Panc1 (cell line): ENCODE data around the gene RAB15. TPM values are rescaled to one million over a fixed set of nuclear protein-coding genes. Genes with fewer than 3 reads are reported as not detected.

Source experiments
- ATAC-seq: fragments of 200-7000 bp; cut with Tn5 transposase; 2 replicates; pipeline ENCODE4 v1.9.1; 2020; ENCODE audit warnings: mild to moderate bottlenecking, moderate library complexity
- BruUV-seq: library from RNA; stranded (reverse); fragments of 400-500 nt; replicated peaks from 2 replicates; lab custom pipeline; 2021; lab: Mats Ljungman, UMichigan
- CTCF ChIA-PET: fragments of 300-600 bp; sonication (Branson Sonifier 250); formaldehyde crosslinking; loops from one replicate; lab custom pipeline; 2022; ENCODE audit warnings: antibody characterized with exemption; lab: Charles Lee
- POLR2A ChIA-PET: fragments of 300-600 bp; sonication (Branson Sonifier 250); formaldehyde crosslinking; loops from one replicate; lab custom pipeline; 2022; ENCODE audit warnings: antibody characterized with exemption; lab: Charles Lee
- DNase-seq: peaks from one replicate; pipeline ENCODE4 v3.0.0-alpha.2; 2010; ENCODE audit warnings: low read depth, low spot score
- H3K27ac ChIP-seq: 2 replicates; pipeline ENCODE4 v1.5.1; 2011; ENCODE audit warnings: mild to moderate bottlenecking, low read length, inconsistent platforms
- H3K27me3 ChIP-seq: fragments of 200-500 bp; sonication (Bioruptor generic); 2 replicates; pipeline ENCODE4 v1.6.0; 2014; ENCODE audit warnings: low read length, inconsistent platforms; ENCODE audit not compliant: control insufficient read depth, insufficient read depth
- H3K36me3 ChIP-seq: fragments of 200-500 bp; sonication (Bioruptor generic); 2 replicates; pipeline ENCODE4 v1.5.1; 2014; ENCODE audit warnings: inconsistent platforms, mild to moderate bottlenecking, low read length, moderate library complexity; ENCODE audit not compliant: control insufficient read depth, insufficient read depth
- H3K4me1 ChIP-seq: 2 replicates; pipeline ENCODE4 v1.5.1; 2011; ENCODE audit warnings: inconsistent platforms, mild to moderate bottlenecking, low read length, moderate library complexity; ENCODE audit not compliant: control insufficient read depth, insufficient read depth
- H3K4me3 ChIP-seq, 2 experiments: 2 replicates each; pipeline ENCODE4 v1.5.1; 2011 to 2012; ENCODE audit warnings: low read depth in 2 of 2, low read length in 2 of 2, mild to moderate bottlenecking in 2 of 2, inconsistent platforms in 1 of 2, moderate library complexity in 1 of 2
- H3K9me3 ChIP-seq: fragments of 200-500 bp; sonication (Bioruptor generic); 2 replicates; pipeline ENCODE4 v1.5.1; 2014; ENCODE audit warnings: low read depth, mild to moderate bottlenecking, inconsistent platforms, low read length, moderate library complexity; ENCODE audit not compliant: control insufficient read depth, insufficient read depth
- POLR2AphosphoS5 ChIP-seq: IDR thresholded peaks from 2 replicates; pipeline ENCODE4 v1.6.1; 2012; ENCODE audit warnings: mild to moderate bottlenecking, low read depth, low read length, moderate library complexity
- REST ChIP-seq, 2 experiments: IDR thresholded peaks; 2 replicates each; pipeline ENCODE4 v1.6.1; 2011 to 2012; ENCODE audit warnings: low read depth in 2 of 2, control low read depth in 1 of 2, low read length in 1 of 2, mild to moderate bottlenecking in 1 of 2, moderate library complexity in 1 of 2; ENCODE audit not compliant: insufficient read depth in 1 of 2
- SIN3A ChIP-seq: IDR thresholded peaks from 2 replicates; pipeline ENCODE4 v1.6.1; 2012; ENCODE audit warnings: low read depth, mild to moderate bottlenecking, low read length, moderate library complexity, borderline replicate concordance; ENCODE audit not compliant: insufficient read depth
- TCF7L2 ChIP-seq: IDR thresholded peaks from 2 replicates; pipeline ENCODE4 v1.6.1; 2011; ENCODE audit warnings: mild to moderate bottlenecking, low read depth, low read length, inconsistent platforms
- in situ Hi-C: cut with HindIII; loops from 2 replicates; pipeline ENCODE4 v1.10.0; 2016; ENCODE audit warnings: low sequenced_read_pairs, low pct_unique_long_range_greater_than_20kb
- intact Hi-C: fragments of 100-400 bp; cut with micrococcal nuclease; formaldehyde crosslinking; loops from one replicate; pipeline ENCODE4 v1.10.0; 2022; ENCODE audit not compliant: unreplicated experiment
- total RNA-seq: library from RNA; stranded (reverse); gene quantifications from one replicate; pipeline ENCODE4 v1.2.1, GENCODE V29; 2021; ENCODE audit not compliant: unreplicated experiment
- TF ChIP-seq, protein P1 (sequence below): fragments of 450-650 bp; IDR thresholded peaks from 2 replicates; pipeline ENCODE4 v1.5.1; 2017; ENCODE audit warnings: mild to moderate bottlenecking

The RAB15 gene
- total RNA-seq, 1 experiment from 2014 or later = 6.0 TPM

- TF ChIP-seq SIN3A = no peak
- TF ChIP-seq TCF7L2 = no peak
- TF ChIP-seq POLR2AphosphoS5 = no peak
- TF ChIP-seq, protein P1, sequence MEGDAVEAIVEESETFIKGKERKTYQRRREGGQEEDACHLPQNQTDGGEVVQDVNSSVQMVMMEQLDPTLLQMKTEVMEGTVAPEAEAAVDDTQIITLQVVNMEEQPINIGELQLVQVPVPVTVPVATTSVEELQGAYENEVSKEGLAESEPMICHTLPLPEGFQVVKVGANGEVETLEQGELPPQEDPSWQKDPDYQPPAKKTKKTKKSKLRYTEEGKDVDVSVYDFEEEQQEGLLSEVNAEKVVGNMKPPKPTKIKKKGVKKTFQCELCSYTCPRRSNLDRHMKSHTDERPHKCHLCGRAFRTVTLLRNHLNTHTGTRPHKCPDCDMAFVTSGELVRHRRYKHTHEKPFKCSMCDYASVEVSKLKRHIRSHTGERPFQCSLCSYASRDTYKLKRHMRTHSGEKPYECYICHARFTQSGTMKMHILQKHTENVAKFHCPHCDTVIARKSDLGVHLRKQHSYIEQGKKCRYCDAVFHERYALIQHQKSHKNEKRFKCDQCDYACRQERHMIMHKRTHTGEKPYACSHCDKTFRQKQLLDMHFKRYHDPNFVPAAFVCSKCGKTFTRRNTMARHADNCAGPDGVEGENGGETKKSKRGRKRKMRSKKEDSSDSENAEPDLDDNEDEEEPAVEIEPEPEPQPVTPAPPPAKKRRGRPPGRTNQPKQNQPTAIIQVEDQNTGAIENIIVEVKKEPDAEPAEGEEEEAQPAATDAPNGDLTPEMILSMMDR = no peak
- no peak for TF ChIP-seq REST (IDR thresholded peaks at IDR 0.05; ENCODE audit: insufficient read depth in 1 of 2, low read depth in 2 of 2, low read length in 1 of 2)
- Histone ChIP-seq H3K4me3 (no peak overlapping the region), H3K27me3 (no peaks in the 10 kb centered on the region), H3K36me3 (no peaks in the 10 kb centered on the region), H3K27ac (no peak overlapping the region), H3K9me3 (no peaks in the 10 kb centered on the region), H3K4me1 (no peaks in the 10 kb centered on the region)
- ChIA-PET CTCF (no interaction called here), POLR2A (no interaction called here)
- no peak for ATAC-seq
- BruUV-seq = no TSS peak
- no peak for DNase-seq
- in situ Hi-C loops (no loop called here), intact Hi-C loops (no loop called here)
Observed at GRCh38 chr14:64955297-64955696, 16.8 kb downstream of the RAB15 start.

DNA sequence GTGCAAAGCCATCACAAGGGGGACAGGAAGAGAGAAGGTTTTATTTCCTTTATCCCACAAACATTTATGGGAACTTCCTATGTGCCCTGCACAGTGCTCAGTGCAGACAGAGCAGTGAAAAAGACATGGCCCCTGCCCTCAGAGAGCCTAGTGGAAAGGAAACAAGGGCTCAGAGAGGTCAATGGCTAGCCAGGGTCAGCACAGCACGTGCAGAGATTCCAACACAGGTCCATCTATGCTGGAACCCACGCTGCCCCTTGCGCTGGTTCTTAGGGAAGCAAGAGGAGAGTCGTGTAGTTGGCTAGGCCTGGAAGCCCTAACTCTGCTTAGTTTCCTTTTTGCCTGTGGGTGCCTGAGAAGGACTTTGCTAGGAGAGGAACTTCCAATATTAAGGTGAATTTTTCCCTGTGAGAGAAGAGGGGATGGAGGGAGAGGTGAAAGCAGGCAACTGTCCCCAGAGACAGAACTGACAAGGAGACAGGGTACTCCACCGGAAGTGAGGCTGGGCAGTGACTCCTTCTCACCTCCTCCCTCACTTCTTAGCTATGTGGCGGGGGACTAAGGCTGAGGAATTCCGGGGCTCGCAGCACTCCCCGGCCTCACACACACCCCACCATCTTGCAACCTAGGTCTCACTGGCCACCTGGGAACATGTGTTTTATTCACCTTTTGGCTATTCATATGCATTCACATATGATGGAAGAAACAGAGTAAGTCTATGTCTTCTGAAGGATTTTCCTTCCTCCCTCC is 17.5 kb downstream of the RAB15 start:
- Histone ChIP-seq H3K4me1 (no peaks in the 10 kb centered on the region), H3K4me3 (no peak overlapping the region), H3K36me3 (no peaks in the 10 kb centered on the region), H3K9me3 (no peaks in the 10 kb centered on the region), H3K27me3 (no peaks in the 10 kb centered on the region), H3K27ac (no peak overlapping the region)
- TF ChIP-seq, protein P1 = no peak
- TF ChIP-seq REST (IDR thresholded peaks at IDR 0.05; ENCODE audit: insufficient read depth in 1 of 2, low read depth in 2 of 2, low read length in 1 of 2) = no peak
- no peak for TF ChIP-seq SIN3A
- TF ChIP-seq TCF7L2 = no peak
- no peak for TF ChIP-seq POLR2AphosphoS5
- ChIA-PET POLR2A (no interaction called here), CTCF (no interaction called here)
- no TSS peak for BruUV-seq
- ATAC-seq = no peak
- in situ Hi-C loops (no loop called here), intact Hi-C loops (no loop called here)
- no peak for DNase-seq
